ENCODE data around the gene BRAT1.

- TF ChIP-seq CTCF (IDR thresholded peaks at IDR 0.05) (no peak), POLR2A (IDR thresholded peaks at IDR 0.05) (no peak)
These were observed 41.6 kb downstream of the BRAT1 start for GRCh38 chr7:2513702-2514101.
